CD14-positive monocyte (primary cell): ENCODE data around the gene SUV39H2. TPM values are rescaled to one million over a fixed set of nuclear protein-coding genes. Genes with fewer than 3 reads are reported as not detected.

Experiments used
- DNase-seq, 3 donors: peaks; one replicate each; pipeline ENCODE4 v3.0.0-alpha.2; 2011 to 2022
- H2AFZ ChIP-seq: 2 replicates; pipeline ENCODE4 v1.6.0; 2012; ENCODE audit warnings: mild to moderate bottlenecking, low read depth, low read length, inconsistent platforms; ENCODE audit not compliant: insufficient read depth, poor library complexity, severe bottlenecking
- H3K27ac ChIP-seq, 2 donors: 1 replicate in 1 of 2; 2 replicates in 1 of 2; pipeline ENCODE4 v1.5.1; 2012 to 2013; ENCODE audit warnings: low read length in 2 of 2, control low read depth in 1 of 2, inconsistent platforms in 1 of 2, low read depth in 1 of 2, mild to moderate bottlenecking in 1 of 2
- H3K27me3 ChIP-seq, 2 donors: one replicate each; pipeline versions ENCODE4 v1.6.0 to v1.6.1; 2011 to 2013; ENCODE audit warnings: low read length in 2 of 2; ENCODE audit not compliant: control insufficient read depth in 2 of 2, insufficient read depth in 2 of 2
- H3K36me3 ChIP-seq, 2 donors: replicated peaks in 1 of 2; 1 replicate in 1 of 2; 2 replicates in 1 of 2; pipeline versions ENCODE4 v1.5.1 to v1.6.1; 2012 to 2013; ENCODE audit warnings: low read length in 2 of 2, control low read depth in 1 of 2, inconsistent platforms in 1 of 2, mild to moderate bottlenecking in 1 of 2; ENCODE audit not compliant: insufficient read depth in 2 of 2, control insufficient read depth in 1 of 2
- H3K4me1 ChIP-seq, 2 donors: 1 replicate in 1 of 2; 2 replicates in 1 of 2; pipeline versions ENCODE4 v1.5.1 to v1.6.1; 2012 to 2013; ENCODE audit warnings: low read length in 2 of 2, control low read depth in 1 of 2, inconsistent platforms in 1 of 2, mild to moderate bottlenecking in 1 of 2, moderate library complexity in 1 of 2; ENCODE audit not compliant: insufficient read depth in 2 of 2, control insufficient read depth in 1 of 2
- H3K4me2 ChIP-seq: replicated peaks from 2 replicates; pipeline ENCODE3; 2012; ENCODE audit warnings: low read length, moderate library complexity, mild to moderate bottlenecking; ENCODE audit not compliant: poor library complexity, severe bottlenecking; ENCODE audit errors: extremely low read depth
- H3K4me3 ChIP-seq, 3 experiments: fragments of 200-600 bp in 1 of 3; sonication (generic) in 1 of 3; replicated peaks in 1 of 3; 1 replicate in 2 of 3; 2 replicates in 1 of 3; pipeline ENCODE4 v1.5.1; 2011 to 2013; ENCODE audit warnings: low read length in 3 of 3, mild to moderate bottlenecking in 3 of 3, control low read depth in 2 of 3, low read depth in 2 of 3, inconsistent platforms in 1 of 3, moderate library complexity in 1 of 3
- H3K79me2 ChIP-seq: 2 replicates; pipeline ENCODE4 v1.6.0; 2012; ENCODE audit warnings: mild to moderate bottlenecking, control low read depth, inconsistent platforms, low read length, moderate library complexity; ENCODE audit not compliant: insufficient read depth
- H3K9ac ChIP-seq: 2 replicates; pipeline ENCODE4 v1.6.0; 2017; ENCODE audit warnings: low read length, mild to moderate bottlenecking; ENCODE audit not compliant: insufficient read depth, poor library complexity, severe bottlenecking
- H3K9me3 ChIP-seq, 2 donors: replicated peaks in 1 of 2; 1 replicate in 1 of 2; 2 replicates in 1 of 2; pipeline versions ENCODE4 v1.5.1 to v1.6.1; 2012 to 2013; ENCODE audit warnings: low read length in 2 of 2, control low read depth in 1 of 2; ENCODE audit not compliant: control insufficient read depth in 1 of 2, insufficient read depth in 1 of 2
- H4K20me1 ChIP-seq: 2 replicates; pipeline ENCODE4 v1.6.0; 2012; ENCODE audit warnings: mild to moderate bottlenecking, low read length, control low read depth, moderate library complexity; ENCODE audit not compliant: insufficient read depth
- H3K27ac Mint-ChIP-seq, 7 donors: one replicate each; pipeline ENCODE4 v1.8.0; 2020; ENCODE audit warnings: mild to moderate bottlenecking in 7 of 7, mixed read lengths in 7 of 7, moderate library complexity in 6 of 7, inconsistent platforms in 2 of 7
- H3K27me3 Mint-ChIP-seq, 3 donors: one replicate each; pipeline ENCODE4 v1.8.0; 2021 to 2022; ENCODE audit warnings: low read depth in 3 of 3, mild to moderate bottlenecking in 3 of 3, mixed read lengths in 3 of 3, moderate library complexity in 3 of 3, inconsistent platforms in 1 of 3
- H3K36me3 Mint-ChIP-seq, 2 donors: one replicate each; pipeline ENCODE4 v1.8.0; 2020; ENCODE audit warnings: mixed read lengths in 2 of 2, inconsistent platforms in 1 of 2, mild to moderate bottlenecking in 1 of 2
- H3K4me1 Mint-ChIP-seq: one replicate; pipeline ENCODE4 v1.8.0; 2020; ENCODE audit warnings: mild to moderate bottlenecking, mixed read lengths
- H3K4me3 Mint-ChIP-seq, 2 donors: one replicate each; pipeline ENCODE4 v1.8.0; 2020; ENCODE audit warnings: mild to moderate bottlenecking in 2 of 2, mixed read lengths in 2 of 2, moderate library complexity in 1 of 2
- H3K9me3 Mint-ChIP-seq, 7 donors: one replicate each; pipeline ENCODE4 v1.8.0; 2020 to 2022; ENCODE audit warnings: mixed read lengths in 7 of 7, mild to moderate bottlenecking in 6 of 7, moderate library complexity in 6 of 7, inconsistent platforms in 2 of 7
- WGBS: methylation state at CpG from one replicate; pipeline ENCODE4 v1.1.5; 2013; ENCODE audit warnings: missing lambda C conversion rate; ENCODE audit not compliant: insufficient coverage; 5-methylcytosine and 5-hydroxymethylcytosine counted together
- intact Hi-C, 2 donors: fragments of 100-400 bp; cut with micrococcal nuclease; formaldehyde crosslinking; loops; one replicate each; pipeline versions ENCODE4 v1.15.0 to v1.15.1; 2023
- polyA plus RNA-seq, 3 donors: library from polyadenylated mRNA; depleted of rRNA in 1 of 3; unstranded in 2 of 3; stranded (reverse) in 1 of 3; fragments of 300-500 nt in 2 of 3; fragments of >200 nt in 1 of 3; fragmentation: Illumina TruSeq in 2 of 3; gene quantifications; 1 replicate in 2 of 3; 2 replicates in 1 of 3; pipeline ENCODE4 v1.2.3, GENCODE V29; 2012 to 2021
- TF ChIP-seq, protein P1 (sequence below): fragments of 200-600 bp; IDR thresholded peaks from one replicate; pipeline ENCODE4 v1.8.0; 2022; ENCODE audit warnings: antibody characterized with exemption, mild to moderate bottlenecking

SUV39H2 gene
- polyA plus RNA-seq, 3 donors = 0.85 to 1.2 (median 0.86) TPM

DNA sequence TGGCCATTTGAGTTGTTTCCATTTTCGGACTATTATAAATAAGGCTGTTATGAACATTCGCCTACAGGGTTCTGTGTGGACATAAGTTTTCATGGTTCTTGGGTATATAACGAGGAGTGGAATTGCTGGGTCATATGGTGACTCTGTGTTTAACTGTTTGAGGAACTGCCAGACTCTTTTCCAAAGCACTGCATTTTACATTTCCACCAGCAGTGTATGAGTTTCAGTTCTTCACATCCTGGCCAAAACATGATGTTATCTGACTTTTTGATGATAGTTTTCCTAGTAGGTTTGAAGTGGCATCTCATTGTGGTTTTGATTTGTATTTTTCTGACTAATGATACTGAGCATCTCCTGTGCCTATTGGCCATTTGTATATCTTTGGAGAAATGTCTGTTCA lies 5.4 kb downstream of the SUV39H2 start:
- WGBS = 92% methylated on average over 2 of the region's 3 CpGs
- Histone ChIP-seq H3K27me3 (no peaks in the 10 kb centered on the region), H3K4me2 (no peak overlapping the region), H3K27ac (no peak overlapping the region), H2AFZ (no peak overlapping the region), H3K4me1 (peaks cover 12 to 19% of the 10 kb centered on the region in 2 donors), H3K4me3 (no peak overlapping the region), H3K9ac (no peak overlapping the region), H3K9me3 (no peaks in the 10 kb centered on the region), H4K20me1 (no peaks in the 10 kb centered on the region), H3K79me2 (peaks cover 89% of the 10 kb centered on the region), H3K36me3 (peaks cover 2 to 9% of the 10 kb centered on the region in 2 donors)
- H3K36me3 Mint-ChIP-seq = no peaks in the 10 kb centered on the region
- no peak overlapping the region for H3K4me3 Mint-ChIP-seq
- peak overlapping the region in 1 of 7 donors; percentile 21 for H3K27ac Mint-ChIP-seq
- intact Hi-C loops = no loop called here
- H3K4me1 Mint-ChIP-seq = peaks cover 29% of the 10 kb centered on the region
- DNase-seq = no peak
- no peaks in the 10 kb centered on the region for H3K9me3 Mint-ChIP-seq
- peaks cover 0 to 1% (median 0%) of the 10 kb centered on the region in 3 donors for H3K27me3 Mint-ChIP-seq
- TF ChIP-seq, protein P1, sequence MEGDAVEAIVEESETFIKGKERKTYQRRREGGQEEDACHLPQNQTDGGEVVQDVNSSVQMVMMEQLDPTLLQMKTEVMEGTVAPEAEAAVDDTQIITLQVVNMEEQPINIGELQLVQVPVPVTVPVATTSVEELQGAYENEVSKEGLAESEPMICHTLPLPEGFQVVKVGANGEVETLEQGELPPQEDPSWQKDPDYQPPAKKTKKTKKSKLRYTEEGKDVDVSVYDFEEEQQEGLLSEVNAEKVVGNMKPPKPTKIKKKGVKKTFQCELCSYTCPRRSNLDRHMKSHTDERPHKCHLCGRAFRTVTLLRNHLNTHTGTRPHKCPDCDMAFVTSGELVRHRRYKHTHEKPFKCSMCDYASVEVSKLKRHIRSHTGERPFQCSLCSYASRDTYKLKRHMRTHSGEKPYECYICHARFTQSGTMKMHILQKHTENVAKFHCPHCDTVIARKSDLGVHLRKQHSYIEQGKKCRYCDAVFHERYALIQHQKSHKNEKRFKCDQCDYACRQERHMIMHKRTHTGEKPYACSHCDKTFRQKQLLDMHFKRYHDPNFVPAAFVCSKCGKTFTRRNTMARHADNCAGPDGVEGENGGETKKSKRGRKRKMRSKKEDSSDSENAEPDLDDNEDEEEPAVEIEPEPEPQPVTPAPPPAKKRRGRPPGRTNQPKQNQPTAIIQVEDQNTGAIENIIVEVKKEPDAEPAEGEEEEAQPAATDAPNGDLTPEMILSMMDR = no peak

DNA sequence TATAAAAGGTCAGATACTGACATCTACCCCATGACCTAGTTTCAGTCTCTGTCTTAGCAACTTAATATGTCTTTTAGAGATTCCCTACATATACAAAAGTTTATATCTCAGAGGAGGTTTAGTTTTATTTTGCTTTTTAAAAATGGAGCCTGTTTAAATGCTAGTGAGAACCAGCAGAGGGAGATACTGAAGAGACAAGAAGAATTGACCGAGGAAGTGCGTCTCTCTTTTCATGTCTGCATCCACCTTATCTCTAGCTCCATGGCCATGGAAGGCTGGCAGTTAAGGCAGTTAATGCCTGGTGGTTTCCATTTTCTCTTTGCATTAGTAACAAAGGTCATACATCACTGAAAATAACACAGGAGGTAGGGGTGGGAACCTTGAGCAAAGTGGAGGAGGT lies 10.7 kb downstream of the SUV39H2 start:
- Mint-ChIP-seq H3K27ac (no peak overlapping the region), H3K9me3 (no peaks in the 10 kb centered on the region), H3K27me3 (no peaks in the 10 kb centered on the region), H3K4me3 (no peak overlapping the region), H3K4me1 (peaks cover 5% of the 10 kb centered on the region), H3K36me3 (peaks cover 0 to 3% of the 10 kb centered on the region in 2 donors)
- Histone ChIP-seq H3K79me2 (peaks cover 71% of the 10 kb centered on the region), H3K4me2 (no peak overlapping the region), H3K9ac (no peak overlapping the region), H3K4me1 (no peaks in the 10 kb centered on the region), H3K36me3 (peaks cover 2 to 9% of the 10 kb centered on the region in 2 donors), H4K20me1 (no peaks in the 10 kb centered on the region), H3K27me3 (no peaks in the 10 kb centered on the region), H3K27ac (no peak overlapping the region), H3K9me3 (no peaks in the 10 kb centered on the region), H2AFZ (no peak overlapping the region), H3K4me3 (no peak overlapping the region)
- no CpG with 5 or more reads among the region's 2 CpGs for WGBS
- no peak for DNase-seq
- intact Hi-C loops = no loop called here
- TF ChIP-seq, protein P1 = peak; percentile 33
